Esophagus (tissue), 2 donors: Measurements from ENCODE around the gene MCOLN1. TPM values are rescaled to one million over a fixed set of nuclear protein-coding genes. Genes with fewer than 3 reads are reported as not detected.

Experiments
- H3K27ac ChIP-seq, 2 donors: one replicate each; pipeline ENCODE4 v1.5.1; 2013; ENCODE audit warnings: low read depth in 2 of 2, mild to moderate bottlenecking in 2 of 2, inconsistent platforms in 1 of 2, low read length in 1 of 2, moderate library complexity in 1 of 2
- H3K27me3 ChIP-seq, 2 donors: one replicate each; pipeline ENCODE4 v1.6.1; 2013; ENCODE audit warnings: low read length in 2 of 2, control low read depth in 1 of 2, mild to moderate bottlenecking in 1 of 2; ENCODE audit not compliant: insufficient read depth in 2 of 2, control insufficient read depth in 1 of 2
- H3K36me3 ChIP-seq, 2 donors: one replicate each; pipeline ENCODE4 v1.6.1; 2013; ENCODE audit warnings: low read length in 1 of 2; ENCODE audit not compliant: control insufficient read depth in 2 of 2, insufficient read depth in 2 of 2
- H3K4me1 ChIP-seq, 2 donors: one replicate each; pipeline ENCODE4 v1.6.1; 2013; ENCODE audit warnings: low read length in 1 of 2; ENCODE audit not compliant: control insufficient read depth in 2 of 2, insufficient read depth in 2 of 2
- H3K4me3 ChIP-seq, 2 donors: one replicate each; pipeline ENCODE4 v1.5.1; 2013; ENCODE audit warnings: low read length in 2 of 2, mild to moderate bottlenecking in 2 of 2, low read depth in 1 of 2, moderate library complexity in 1 of 2
- H3K9me3 ChIP-seq, 2 donors: one replicate each; pipeline ENCODE4 v1.6.1; 2013; ENCODE audit warnings: mild to moderate bottlenecking in 2 of 2, low read depth in 1 of 2, low read length in 1 of 2, moderate library complexity in 1 of 2; ENCODE audit not compliant: control insufficient read depth in 2 of 2, insufficient read depth in 1 of 2
- WGBS, 2 donors: extraction: QIAGEN DNeasy Blood & Tissue Kit; methylation state at CpG; one replicate each; pipeline ENCODE4 v1.1.7; 2013; 5-methylcytosine and 5-hydroxymethylcytosine counted together
- polyA plus RNA-seq, 2 donors: library from polyadenylated mRNA; stranded (reverse); fragments of 200-250 nt; gene quantifications; one replicate each; pipeline ENCODE4 v1.2.3, GENCODE V29; 2013
- donor health status: healthy with polysubstance abuse.
- donor health status: Bipolar disorder and iron deficiency.

Gene MCOLN1
- polyA plus RNA-seq, 2 donors = 13.4 to 17.2 TPM

DNA sequence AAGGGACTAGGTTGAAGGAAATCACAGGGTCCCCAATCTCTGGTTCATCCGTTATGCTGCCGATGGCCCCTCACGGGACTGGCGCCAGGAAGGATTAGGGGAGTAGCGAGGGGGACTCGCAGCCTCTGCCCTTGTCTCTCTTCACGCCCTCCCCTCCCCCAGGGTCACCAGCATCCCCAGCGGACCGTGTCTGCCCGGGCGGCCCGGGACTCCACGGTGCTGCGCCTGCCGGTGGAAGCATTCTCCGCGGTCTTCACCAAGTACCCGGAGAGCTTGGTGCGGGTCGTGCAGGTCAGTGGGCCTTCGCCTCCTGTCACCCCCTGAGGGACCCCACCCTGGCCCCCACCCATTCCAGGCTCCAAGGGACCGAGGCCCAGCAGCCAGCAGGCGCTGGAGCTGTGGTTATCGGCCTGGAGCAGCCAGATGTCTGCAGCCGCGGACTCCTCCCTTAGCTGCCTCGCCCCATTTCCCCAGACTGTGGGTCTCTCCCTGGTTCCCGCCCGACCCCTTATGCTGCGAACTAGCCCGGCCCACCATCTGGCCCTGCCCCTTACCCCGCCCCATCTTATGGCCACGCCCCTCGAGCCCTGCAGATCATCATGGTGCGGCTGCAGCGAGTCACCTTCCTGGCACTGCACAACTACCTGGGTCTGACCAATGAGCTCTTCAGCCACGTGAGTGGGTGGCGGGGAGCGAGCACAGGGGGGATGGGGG, 18.5 kb downstream of the MCOLN1 start:
- H3K27ac ChIP-seq = no peak overlapping the region
- H3K36me3 ChIP-seq = peaks cover 0 to 35% of the 10 kb centered on the region in 2 donors
- peaks cover 0 to 2% of the 10 kb centered on the region in 2 donors for H3K4me1 ChIP-seq
- 84 to 85% methylated on average over 32 to 39 of the region's 39 CpGs for WGBS, 2 donors
- no peaks in the 10 kb centered on the region for H3K9me3 ChIP-seq
- no peak overlapping the region for H3K4me3 ChIP-seq
- H3K27me3 ChIP-seq = no peaks in the 10 kb centered on the region

- Histone ChIP-seq H3K36me3 (peaks cover 0 to 35% of the 10 kb centered on the region in 2 donors), H3K9me3 (no peaks in the 10 kb centered on the region), H3K4me1 (no peaks in the 10 kb centered on the region), H3K4me3 (no peak overlapping the region), H3K27me3 (no peaks in the 10 kb centered on the region), H3K27ac (no peak overlapping the region)
- WGBS, 2 donors = 94 to 97% methylated on average over 14 to 15 of the region's 15 CpGs
These were observed 19.0 kb downstream of the MCOLN1 start for GRCh38 chr19:7541475-7541824.

- Histone ChIP-seq H3K27me3 (no peaks in the 10 kb centered on the region), H3K36me3 (peaks cover 0 to 35% of the 10 kb centered on the region in 2 donors)
- WGBS, 2 donors = 96 to 97% methylated on average over 11 of the region's 11 CpGs
These were observed 19.5 kb downstream of the MCOLN1 start for GRCh38 chr19:7541828-7542443.

GRCh38 chr19:7542556-7543348, 20.3 kb downstream of the MCOLN1 start:
- Histone ChIP-seq H3K4me3 (no peak overlapping the region), H3K27me3 (no peaks in the 10 kb centered on the region), H3K4me1 (no peaks in the 10 kb centered on the region), H3K27ac (no peak overlapping the region), H3K36me3 (peaks cover 0 to 35% of the 10 kb centered on the region in 2 donors), H3K9me3 (no peaks in the 10 kb centered on the region)
- WGBS, 2 donors = 95 to 96% methylated on average over 24 of the region's 24 CpGs

More at GRCh38 chr19:7541828-7542443, 19.5 kb downstream of the MCOLN1 start:
- H3K27ac ChIP-seq = no peak overlapping the region
- H3K4me1 ChIP-seq = no peaks in the 10 kb centered on the region
- no peak overlapping the region for H3K4me3 ChIP-seq
- no peaks in the 10 kb centered on the region for H3K9me3 ChIP-seq

DNA sequence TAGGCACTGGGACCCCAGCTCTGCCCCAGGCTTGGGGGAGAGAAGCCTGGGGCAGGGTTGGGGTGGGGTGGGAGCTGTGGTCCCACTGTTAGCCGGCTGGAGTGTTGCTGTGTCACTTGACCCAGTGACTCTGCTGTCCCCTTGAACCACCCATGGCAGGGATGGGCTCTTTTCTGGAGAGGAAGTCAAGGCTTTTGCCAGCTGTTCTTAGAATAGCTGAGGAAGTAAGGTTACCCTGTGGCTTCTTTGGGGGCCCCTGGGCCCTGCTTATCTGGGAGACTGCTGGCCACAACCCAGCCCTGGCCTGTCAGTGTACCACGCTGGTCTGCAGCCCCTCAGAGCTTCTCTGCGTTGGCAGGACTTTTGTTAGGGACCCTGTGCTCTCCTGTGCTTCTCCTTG, 22.2 kb downstream of the MCOLN1 start:
- Histone ChIP-seq H3K27ac (peak overlapping the region; percentile 55 to 59), H3K27me3 (no peaks in the 10 kb centered on the region), H3K9me3 (no peaks in the 10 kb centered on the region), H3K4me1 (no peaks in the 10 kb centered on the region), H3K4me3 (no peak overlapping the region), H3K36me3 (peaks cover 0 to 35% of the 10 kb centered on the region in 2 donors)
- 71 to 80% methylated on average over 3 of the region's 3 CpGs for WGBS, 2 donors

GRCh38 chr19:7545300-7545699, 22.9 kb downstream of the MCOLN1 start:
- no peak overlapping the region for H3K4me3 ChIP-seq
- peak overlapping the region in 1 of 2 donors; percentile 16 for H3K27ac ChIP-seq
- H3K4me1 ChIP-seq = no peaks in the 10 kb centered on the region
- H3K9me3 ChIP-seq = no peaks in the 10 kb centered on the region
- 84% methylated on average over 8 of the region's 8 CpGs for WGBS, 2 donors
- no peaks in the 10 kb centered on the region for H3K27me3 ChIP-seq
- peaks cover 0 to 36% of the 10 kb centered on the region in 2 donors for H3K36me3 ChIP-seq

GRCh38 chr19:7545904-7546303, 23.5 kb downstream of the MCOLN1 start:
- no peaks in the 10 kb centered on the region for H3K27me3 ChIP-seq
- H3K27ac ChIP-seq = no peak overlapping the region
- no peaks in the 10 kb centered on the region for H3K4me1 ChIP-seq
- peaks cover 0 to 35% of the 10 kb centered on the region in 2 donors for H3K36me3 ChIP-seq
- H3K9me3 ChIP-seq = no peaks in the 10 kb centered on the region
- H3K4me3 ChIP-seq = no peak overlapping the region
- 54 to 71% methylated on average over 1 of the region's 1 CpG for WGBS, 2 donors

DNA sequence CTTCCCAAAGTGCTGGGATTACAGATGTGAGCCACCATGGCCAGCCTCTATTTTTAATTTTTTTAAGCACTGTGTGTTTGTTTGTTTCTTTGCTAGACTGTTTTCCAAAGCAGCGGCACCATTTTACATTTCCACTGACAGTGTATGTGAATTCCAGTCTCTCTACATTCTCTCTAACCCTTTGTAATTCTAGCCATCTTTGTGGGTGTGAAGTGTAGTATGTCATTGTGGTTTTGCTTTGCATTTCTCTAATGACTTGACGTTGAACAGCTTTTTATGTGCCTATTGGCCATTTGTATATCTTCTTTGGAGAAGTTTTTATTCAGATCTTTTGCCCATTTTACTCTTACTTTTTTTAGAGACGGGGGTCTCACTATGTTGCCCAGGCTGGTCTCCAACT, 24.7 kb downstream of the MCOLN1 start:
- WGBS, 2 donors = 79 to 80% methylated on average over 3 of the region's 3 CpGs
- Histone ChIP-seq H3K27ac (no peak overlapping the region), H3K27me3 (no peaks in the 10 kb centered on the region), H3K36me3 (peaks cover 0 to 24% of the 10 kb centered on the region in 2 donors), H3K4me1 (no peaks in the 10 kb centered on the region), H3K9me3 (no peaks in the 10 kb centered on the region), H3K4me3 (no peak overlapping the region)

- Histone ChIP-seq H3K4me1 (no peaks in the 10 kb centered on the region), H3K36me3 (peaks cover 0 to 15% of the 10 kb centered on the region in 2 donors), H3K4me3 (no peak overlapping the region), H3K27ac (no peak overlapping the region), H3K9me3 (no peaks in the 10 kb centered on the region), H3K27me3 (no peaks in the 10 kb centered on the region)
- 85 to 92% methylated on average over 35 to 36 of the region's 36 CpGs for WGBS, 2 donors
These were observed 27.2 kb downstream of the MCOLN1 start for GRCh38 chr19:7549429-7550148.
